GM19372 (cell line): ENCODE data around the gene CD38.
A peak's percentile ranks its signal among the peaks of the same experiment; 100 is the strongest.
"Not testable (repeated sequence)": the region's sequence is repeated elsewhere in the genome, so short reads cannot be mapped to it uniquely, and the experiment has no call there.

Experiments
- ATAC-seq: cut with Tn5 transposase; IDR thresholded peaks from one replicate; pipeline ENCODE4 v1.9.1; 2021; ENCODE audit warnings: mild to moderate bottlenecking, low read depth, moderate library complexity; ENCODE audit not compliant: unreplicated experiment

The CD38 gene

GRCh38 chr4:15794905-15795304 is 16.8 kb downstream of the CD38 start:
- ATAC-seq = peak; percentile 59

GRCh38 chr4:15797320-15797719 is 19.2 kb downstream of the CD38 start:
- no peak for ATAC-seq

- no peak for ATAC-seq
Observed at GRCh38 chr4:15799141-15799540, 21.0 kb downstream of the CD38 start.

- no peak for ATAC-seq
Observed at GRCh38 chr4:15799701-15800100, 21.6 kb downstream of the CD38 start.

GRCh38 chr4:15802497-15802896 is 24.4 kb downstream of the CD38 start:
- not testable (repeated sequence) for ATAC-seq

GRCh38 chr4:15805583-15806517 is 27.7 kb downstream of the CD38 start:
- no peak for ATAC-seq

- peak; percentile 68 for ATAC-seq
Observed at GRCh38 chr4:15809058-15809457, 30.9 kb downstream of the CD38 start.

GRCh38 chr4:15809466-15809865 is 31.3 kb downstream of the CD38 start:
- ATAC-seq = peak; percentile 7

- ATAC-seq = no peak
Observed at GRCh38 chr4:15811703-15812337, 33.7 kb downstream of the CD38 start.

GRCh38 chr4:15832523-15833451 is 54.7 kb downstream of the CD38 start:
- no peak for ATAC-seq

- ATAC-seq = no peak
Observed at GRCh38 chr4:15833801-15834200, 55.7 kb downstream of the CD38 start.

GRCh38 chr4:15836362-15836761 is 58.2 kb downstream of the CD38 start:
- no peak for ATAC-seq

- ATAC-seq = no peak
Observed at GRCh38 chr4:15837591-15837990, 59.5 kb downstream of the CD38 start.

- not testable (repeated sequence) for ATAC-seq
Observed at GRCh38 chr4:15841194-15841730, 63.1 kb downstream of the CD38 start.

- no peak for ATAC-seq
Observed at GRCh38 chr4:15847746-15848145, 69.6 kb downstream of the CD38 start.

GRCh38 chr4:15848191-15848842 is 70.2 kb downstream of the CD38 start:
- no peak for ATAC-seq

- ATAC-seq = no peak
Observed at GRCh38 chr4:15851969-15852368, 73.8 kb downstream of the CD38 start.

- no peak for ATAC-seq
Observed at GRCh38 chr4:15852524-15852923, 74.4 kb downstream of the CD38 start.

GRCh38 chr4:15853345-15853744 is 75.2 kb downstream of the CD38 start:
- no peak for ATAC-seq
